ENCODE measurements around the gene MUS81. TPM values are rescaled to one million over a fixed set of nuclear protein-coding genes. Genes with fewer than 3 reads are reported as not detected.
A peak's percentile ranks its signal among the peaks of the same experiment; 100 is the strongest.

Gene MUS81
- total RNA-seq, 1 experiment from 2014 or later, result 74.6 TPM

- Mint-ChIP-seq H3K9me3 (ENCODE audit: unreplicated experiment) (no peaks in the 10 kb centered on the region), H3K4me3 (ENCODE audit: unreplicated experiment) (peak overlapping the region; percentile 68), H3K4me1 (ENCODE audit: low read depth, unreplicated experiment) (peaks cover 38% of the 10 kb centered on the region), H3K27ac (ENCODE audit: unreplicated experiment) (peak overlapping the region; percentile 64), H3K36me3 (ENCODE audit: insufficient read depth, unreplicated experiment) (peaks cover 91% of the 10 kb centered on the region), H3K27me3 (ENCODE audit: insufficient read depth, unreplicated experiment) (no peaks in the 10 kb centered on the region)
- CTCF ChIA-PET, result interaction anchor here (0.6 to 1.0 kb wide), 3 partner anchors 28 to 111 kb away, joined by 3 to 9 read pairs (median 6); partner anchors contain the start of gene FIBP
- POLR2A ChIA-PET, result interaction anchor here (0.6 kb wide), 1 partner anchor 147 kb away, joined by 5 read pairs; the partner anchor contains the start of genes BANF1 and EIF1AD
- Histone ChIP-seq H3K27me3 (replicated peaks; ENCODE audit: control insufficient read depth, insufficient read depth, low read length) (no peaks in the 10 kb centered on the region), H3K4me3 (ENCODE audit: low read depth, low read length) (no peak overlapping the region), H3K4me1 (peaks cover 11% of the 10 kb centered on the region), H3K9me3 (0 out of 2 replicates have a peak, but pooled peaks cover 3% of the 10 kb centered on the region), H3K36me3 (ENCODE audit: control insufficient read depth, insufficient read depth, low read length) (peaks cover 12% of the 10 kb centered on the region; the same call in 1 of the 2 replicates)
- TSS peak; percentile 45 for BruUV-seq (replicated peaks)
- peak in 1 of 2 experiments; percentile 29 for DNase-seq
- TF ChIP-seq, protein P1, sequence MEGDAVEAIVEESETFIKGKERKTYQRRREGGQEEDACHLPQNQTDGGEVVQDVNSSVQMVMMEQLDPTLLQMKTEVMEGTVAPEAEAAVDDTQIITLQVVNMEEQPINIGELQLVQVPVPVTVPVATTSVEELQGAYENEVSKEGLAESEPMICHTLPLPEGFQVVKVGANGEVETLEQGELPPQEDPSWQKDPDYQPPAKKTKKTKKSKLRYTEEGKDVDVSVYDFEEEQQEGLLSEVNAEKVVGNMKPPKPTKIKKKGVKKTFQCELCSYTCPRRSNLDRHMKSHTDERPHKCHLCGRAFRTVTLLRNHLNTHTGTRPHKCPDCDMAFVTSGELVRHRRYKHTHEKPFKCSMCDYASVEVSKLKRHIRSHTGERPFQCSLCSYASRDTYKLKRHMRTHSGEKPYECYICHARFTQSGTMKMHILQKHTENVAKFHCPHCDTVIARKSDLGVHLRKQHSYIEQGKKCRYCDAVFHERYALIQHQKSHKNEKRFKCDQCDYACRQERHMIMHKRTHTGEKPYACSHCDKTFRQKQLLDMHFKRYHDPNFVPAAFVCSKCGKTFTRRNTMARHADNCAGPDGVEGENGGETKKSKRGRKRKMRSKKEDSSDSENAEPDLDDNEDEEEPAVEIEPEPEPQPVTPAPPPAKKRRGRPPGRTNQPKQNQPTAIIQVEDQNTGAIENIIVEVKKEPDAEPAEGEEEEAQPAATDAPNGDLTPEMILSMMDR (IDR thresholded peaks at IDR 0.05; ENCODE audit: insufficient read depth in 1 of 2, low read depth in 1 of 2, low read length in 1 of 2, severe bottlenecking in 1 of 2, unreplicated experiment in 1 of 2), result no peak
- intact Hi-C loops (cut with micrococcal nuclease; ENCODE audit: unreplicated experiment), result loop anchor here (5.0 kb wide), 1 partner anchor 203 kb away; no protein-coding TSS in a partner anchor
Observed at GRCh38 chr11:65854852-65855837, 5.1 kb upstream of the MUS81 start.

GRCh38 chr11:65855927-65856363, 4.3 kb upstream of the MUS81 start:
- ChIA-PET CTCF (no interaction called here), POLR2A (no interaction called here)
- H3K9me3 ChIP-seq, result 0 out of 2 replicates have a peak, but pooled peaks cover 3% of the 10 kb centered on the region
- peaks cover 7% of the 10 kb centered on the region; the same call in 1 of the 2 replicates for H3K4me1 ChIP-seq
- no peaks in the 10 kb centered on the region for H3K9me3 Mint-ChIP-seq (ENCODE audit: unreplicated experiment)
- peak overlapping the region; percentile 97 for H3K4me3 Mint-ChIP-seq (ENCODE audit: unreplicated experiment)
- peak overlapping the region; percentile 95; the same call in 1 of the 2 replicates for H3K4me3 ChIP-seq (ENCODE audit: low read depth, low read length)
- intact Hi-C loops (cut with micrococcal nuclease; ENCODE audit: unreplicated experiment), result loop anchor here (5.0 kb wide), 1 partner anchor 204 kb away; no protein-coding TSS in a partner anchor
- peaks cover 12% of the 10 kb centered on the region; the same call in 1 of the 2 replicates for H3K36me3 ChIP-seq (ENCODE audit: control insufficient read depth, insufficient read depth, low read length)
- TF ChIP-seq, protein P1 (IDR thresholded peaks at IDR 0.05; ENCODE audit: insufficient read depth in 1 of 2, low read depth in 1 of 2, low read length in 1 of 2, severe bottlenecking in 1 of 2, unreplicated experiment in 1 of 2), result no peak
- peak in 1 of 2 experiments; percentile 27 for DNase-seq
- no peaks in the 10 kb centered on the region for H3K27me3 Mint-ChIP-seq (ENCODE audit: insufficient read depth, unreplicated experiment)
- H3K27me3 ChIP-seq (replicated peaks; ENCODE audit: control insufficient read depth, insufficient read depth, low read length), result no peaks in the 10 kb centered on the region
- peak overlapping the region; percentile 71 for H3K27ac Mint-ChIP-seq (ENCODE audit: unreplicated experiment)
- peaks cover 94% of the 10 kb centered on the region for H3K36me3 Mint-ChIP-seq (ENCODE audit: insufficient read depth, unreplicated experiment)
- H3K4me1 Mint-ChIP-seq (ENCODE audit: low read depth, unreplicated experiment), result peaks cover 40% of the 10 kb centered on the region
- no TSS peak for BruUV-seq (replicated peaks)
